IMR-90 (cell line): ENCODE data around the gene ITFG1. TPM values are rescaled to one million over a fixed set of nuclear protein-coding genes. Genes with fewer than 3 reads are reported as not detected.

Source experiments
- ATAC-seq: fragments of 200-7000 bp; cut with Tn5 transposase; 2 replicates; pipeline ENCODE4 v1.9.1; 2020; ENCODE audit warnings: low read depth, mild to moderate bottlenecking, moderate library complexity
- BruUV-seq: library from RNA; stranded (reverse); fragments of 400-500 nt; replicated peaks from 2 replicates; lab custom pipeline; 2021; lab: Mats Ljungman, UMichigan
- CTCF ChIA-PET: fragments of 300-600 bp; formaldehyde crosslinking; extraction: SDS; loops from one replicate; lab custom pipeline; 2021; ENCODE audit warnings: antibody characterized with exemption; lab: Yijun Ruan, JAX
- POLR2A ChIA-PET: fragments of 300-600 bp; sonication (Branson Sonifier 250); formaldehyde crosslinking; loops from one replicate; lab custom pipeline; 2022; ENCODE audit warnings: antibody characterized with exemption; ENCODE audit not compliant: unreplicated experiment; lab: Charles Lee
- DNase-seq: peaks from one replicate; pipeline ENCODE4 v3.0.0; 2013
- H2AFZ ChIP-seq: replicated peaks from 2 replicates; pipeline ENCODE3; 2013; ENCODE audit warnings: low read length, mild to moderate bottlenecking; ENCODE audit not compliant: poor library complexity
- H2AK5ac ChIP-seq: 2 replicates; pipeline ENCODE4 v1.6.1; 2013; ENCODE audit warnings: low read depth, low read length, inconsistent platforms
- H2AK9ac ChIP-seq: replicated peaks from 2 replicates; pipeline ENCODE3; 2013; ENCODE audit warnings: mild to moderate bottlenecking, low read depth, low read length, moderate library complexity; ENCODE audit not compliant: poor library complexity
- H2BK120ac ChIP-seq: 2 replicates; pipeline ENCODE4 v1.6.1; 2013; ENCODE audit warnings: low read depth, low read length, inconsistent platforms
- H2BK15ac ChIP-seq: 3 replicates; pipeline ENCODE4 v1.6.1; 2013; ENCODE audit warnings: low read depth, low read length, inconsistent platforms
- H2BK20ac ChIP-seq: 2 replicates; pipeline ENCODE4 v1.6.1; 2013; ENCODE audit warnings: low read depth, mild to moderate bottlenecking, inconsistent platforms, low read length, moderate library complexity
- H2BK5ac ChIP-seq: 2 replicates; pipeline ENCODE4 v1.6.1; 2013; ENCODE audit warnings: mild to moderate bottlenecking, low read depth, low read length, inconsistent platforms; ENCODE audit not compliant: poor library complexity, severe bottlenecking
- H3K14ac ChIP-seq: replicated peaks from 2 replicates; pipeline ENCODE4 v1.6.1; 2013; ENCODE audit warnings: low read depth, low read length, inconsistent platforms
- H3K18ac ChIP-seq: 2 replicates; pipeline ENCODE4 v1.6.1; 2013; ENCODE audit warnings: low read depth, low read length, control low read depth
- H3K23ac ChIP-seq: 2 replicates; pipeline ENCODE4 v1.6.1; 2013; ENCODE audit warnings: low read depth, low read length, inconsistent platforms
- H3K27ac ChIP-seq: 2 replicates; pipeline ENCODE4 v1.5.1; 2013; ENCODE audit warnings: mild to moderate bottlenecking, control low read depth, low read length; ENCODE audit not compliant: insufficient read depth
- H3K27me3 ChIP-seq: 2 replicates; pipeline ENCODE4 v1.6.1; 2013; ENCODE audit warnings: low read length; ENCODE audit not compliant: control insufficient read depth, insufficient read depth
- H3K36me3 ChIP-seq: 2 replicates; pipeline ENCODE4 v1.6.1; 2013; ENCODE audit warnings: low read length, mixed read lengths; ENCODE audit not compliant: control insufficient read depth, insufficient read depth
- H3K4ac ChIP-seq: 2 replicates; pipeline ENCODE4 v1.6.1; 2013; ENCODE audit warnings: low read depth, low read length, inconsistent platforms
- H3K4me1 ChIP-seq: 2 replicates; pipeline ENCODE4 v1.6.1; 2013; ENCODE audit warnings: low read length, mixed read lengths; ENCODE audit not compliant: control insufficient read depth, insufficient read depth
- H3K4me2 ChIP-seq: 2 replicates; pipeline ENCODE4 v1.6.1; 2013; ENCODE audit warnings: low read depth, mild to moderate bottlenecking, control low read depth, low read length, moderate library complexity
- H3K4me3 ChIP-seq: 2 replicates; pipeline ENCODE4 v1.5.1; 2013; ENCODE audit warnings: low read depth, mild to moderate bottlenecking, control low read depth, low read length, moderate library complexity; ENCODE audit not compliant: insufficient read depth
- H3K56ac ChIP-seq: 2 replicates; pipeline ENCODE4 v1.6.1; 2013; ENCODE audit warnings: low read length, inconsistent platforms; ENCODE audit not compliant: insufficient read depth; ENCODE audit errors: extremely low read depth
- H3K79me1 ChIP-seq, 2 experiments: 2 replicates each; pipeline ENCODE4 v1.6.1; 2013; ENCODE audit warnings: low read length in 2 of 2, inconsistent platforms in 1 of 2, low read depth in 1 of 2
- H3K9ac ChIP-seq: 2 replicates; pipeline ENCODE4 v1.6.1; 2013; ENCODE audit warnings: low read depth, low read length, control low read depth
- H3K9me1 ChIP-seq: 2 replicates; pipeline ENCODE4 v1.6.1; 2013; ENCODE audit warnings: low read length, inconsistent platforms; ENCODE audit not compliant: insufficient read depth
- H3K9me3 ChIP-seq: 2 replicates; pipeline ENCODE4 v1.6.1; 2013; ENCODE audit warnings: low read length; ENCODE audit not compliant: control insufficient read depth, insufficient read depth
- H4K20me1 ChIP-seq: 2 replicates; pipeline ENCODE4 v1.6.1; 2013; ENCODE audit warnings: low read length, inconsistent platforms; ENCODE audit not compliant: insufficient read depth
- H4K5ac ChIP-seq: 2 replicates; pipeline ENCODE4 v1.6.1; 2013; ENCODE audit warnings: mild to moderate bottlenecking, low read depth, low read length, control low read depth
- H4K8ac ChIP-seq, 2 experiments: 2 replicates each; pipeline ENCODE4 v1.6.1; 2013; ENCODE audit warnings: low read depth in 2 of 2, low read length in 2 of 2, control low read depth in 1 of 2, inconsistent platforms in 1 of 2
- H4K91ac ChIP-seq: 2 replicates; pipeline ENCODE4 v1.6.1; 2013; ENCODE audit warnings: low read depth, low read length, inconsistent platforms; ENCODE audit not compliant: insufficient read depth
- BHLHE40 ChIP-seq: fragments of 150-350 bp; IDR thresholded peaks from 2 replicates; pipeline ENCODE4 v1.6.1; 2016; ENCODE audit warnings: mild to moderate bottlenecking, low read depth, low read length
- CEBPB ChIP-seq: IDR thresholded peaks from 2 replicates; pipeline ENCODE4 v1.6.1; 2012; ENCODE audit warnings: low read depth, low read length, improper control_type of control experiment
- CHD1 ChIP-seq: IDR thresholded peaks from 2 replicates; pipeline ENCODE4 v1.6.1; 2012; ENCODE audit warnings: low read depth, low read length, improper control_type of control experiment
- CTCF ChIP-seq: conservative IDR thresholded peaks from 2 replicates; pipeline ENCODE4 v1.5.1; 2012; ENCODE audit warnings: mild to moderate bottlenecking, low read depth, low read length, improper control_type of control experiment
- FOS ChIP-seq: fragments of 150-350 bp; IDR thresholded peaks from 2 replicates; pipeline ENCODE4 v1.6.1; 2016; ENCODE audit warnings: low read depth, low read length
- MXI1 ChIP-seq: IDR thresholded peaks from 2 replicates; pipeline ENCODE4 v1.6.1; 2012; ENCODE audit warnings: low read depth, mild to moderate bottlenecking, low read length, moderate library complexity, borderline replicate concordance
- NFE2L2 ChIP-seq: fragments of 150-350 bp; IDR thresholded peaks from 2 replicates; pipeline ENCODE4 v1.6.1; 2016; ENCODE audit warnings: low read depth, mild to moderate bottlenecking, low read length
- POLR2A ChIP-seq: IDR thresholded peaks from 2 replicates; pipeline ENCODE4 v1.6.1; 2012; ENCODE audit warnings: mild to moderate bottlenecking, low read depth, low read length
- RCOR1 ChIP-seq: IDR thresholded peaks from 2 replicates; pipeline ENCODE4 v1.6.1; 2012; ENCODE audit warnings: mild to moderate bottlenecking, low read length, improper control_type of control experiment; ENCODE audit not compliant: insufficient replicate concordance
- RFX5 ChIP-seq: IDR thresholded peaks from 2 replicates; pipeline ENCODE4 v1.8.0; 2012; ENCODE audit warnings: low read depth, mild to moderate bottlenecking, low read length, moderate library complexity
- SMC3 ChIP-seq: fragments of 150-350 bp; IDR thresholded peaks from 2 replicates; pipeline ENCODE4 v1.6.1; 2016; ENCODE audit warnings: low read depth, mild to moderate bottlenecking, antibody characterized with exemption, low read length, moderate library complexity
- USF2 ChIP-seq: fragments of 150-350 bp; IDR thresholded peaks from 2 replicates; pipeline ENCODE4 v1.6.1; 2017; ENCODE audit warnings: mild to moderate bottlenecking, antibody characterized with exemption, low read length, low read depth
- WGBS, 2 experiments: methylation state at CpG; one replicate each; pipeline versions ENCODE4 v1.1.5 to v1.1.7; 2013; ENCODE audit warnings: missing lambda C conversion rate in 2 of 2; ENCODE audit not compliant: insufficient read length in 1 of 2; ENCODE audit errors: extremely low coverage in 2 of 2; 5-methylcytosine and 5-hydroxymethylcytosine counted together
- dilution Hi-C: fragments of 300-500 bp; cut with HindIII; formaldehyde crosslinking; loops from one replicate; pipeline ENCODE4 v1.14.3; 2018; ENCODE audit warnings: low sequenced_read_pairs; ENCODE audit not compliant: unreplicated experiment
- in situ Hi-C: fragments of 300-500 bp; cut with MboI; formaldehyde crosslinking; loops from 3 replicates; pipeline ENCODE4 v1.14.3; 2019; ENCODE audit warnings: low sequenced_read_pairs, inconsistent platforms, mixed read lengths
- intact Hi-C: fragments of 100-400 bp; cut with micrococcal nuclease; formaldehyde crosslinking; loops from 2 replicates; pipeline ENCODE4 v1.10.0; 2022
- polyA plus RNA-seq, 3 experiments: library from polyadenylated mRNA; depleted of rRNA; stranded (reverse); fragments of >200 nt; gene quantifications; 2 replicates each; pipeline ENCODE4 v1.2.3, GENCODE V29; 2012; ENCODE audit warnings: low replicate concordance in 1 of 3
- total RNA-seq: library from RNA; depleted of rRNA; stranded (reverse); fragments of >200 nt; gene quantifications from 2 replicates; pipeline ENCODE4 v1.2.3, GENCODE V29; 2012

ITFG1 gene
- total and polyA plus RNA-seq, 2 of the 4 experiments (the other 2 are of a cell fraction): 54.3 to 60.4 TPM

- no peak for DNase-seq
- dilution Hi-C loops (no loop called here), in situ Hi-C loops (no loop called here), intact Hi-C loops (no loop called here)
- Histone ChIP-seq H3K4me2 (no peak overlapping the region), H3K9me3 (no peaks in the 10 kb centered on the region), H3K4me1 (no peaks in the 10 kb centered on the region), H3K4ac (no peak overlapping the region), H3K23ac (no peak overlapping the region), H3K27me3 (no peaks in the 10 kb centered on the region), H3K56ac (no peak overlapping the region), H2BK15ac (no peak overlapping the region), H3K18ac (no peak overlapping the region), H2AK5ac (no peak overlapping the region), H4K91ac (no peak overlapping the region), H3K4me3 (no peak overlapping the region), H3K14ac (no peak overlapping the region), H2AK9ac (no peak overlapping the region), H4K8ac (no peak overlapping the region), H3K9ac (no peak overlapping the region), H3K79me1 (no peaks in the 10 kb centered on the region; a peak in 1 of 4 replicates), H4K20me1 (no peaks in the 10 kb centered on the region), H3K36me3 (no peaks in the 10 kb centered on the region), H2BK120ac (no peak overlapping the region), H3K9me1 (0 out of 2 replicates have a peak, but pooled peaks cover 2% of the 10 kb centered on the region), H2BK20ac (no peak overlapping the region), H3K27ac (no peak overlapping the region), H2BK5ac (no peak overlapping the region), H4K5ac (no peak overlapping the region), H2AFZ (no peak overlapping the region)
- ATAC-seq: no peak
- TF ChIP-seq RCOR1 (no peak), RFX5 (no peak), POLR2A (no peak), USF2 (no peak), CEBPB (no peak), FOS (no peak), SMC3 (no peak), MXI1 (no peak), BHLHE40 (no peak), CTCF (no peak), NFE2L2 (no peak), CHD1 (no peak)
- ChIA-PET POLR2A (no interaction called here), CTCF (interaction anchor here (1.1 kb wide), 1 partner anchor 57 kb away, joined by 3 read pairs; no protein-coding TSS in a partner anchor)
- BruUV-seq: no TSS peak
- no CpG with 5 or more reads among the region's 2 CpGs for WGBS, 2 experiments
These were observed 262.7 kb downstream of the ITFG1 start for GRCh38 chr16:47198180-47198575.
